Measurements from ENCODE around the gene MBD2.

Gene MBD2

GRCh38 chr18:54202851-54203250 is 21.6 kb downstream of the MBD2 start:
- DNase-seq (ENCODE audit: low read depth): no peak

- no peak for DNase-seq (ENCODE audit: low read depth)
Measured at GRCh38 chr18:54197747-54198411, 26.6 kb downstream of the MBD2 start.

- no peak for DNase-seq (ENCODE audit: low read depth)
Measured at GRCh38 chr18:54193786-54194185, 30.7 kb downstream of the MBD2 start.

GRCh38 chr18:54192900-54193299 is 31.6 kb downstream of the MBD2 start:
- DNase-seq (ENCODE audit: low read depth): no peak

GRCh38 chr18:54192415-54192814 is 32.1 kb downstream of the MBD2 start:
- no peak for DNase-seq (ENCODE audit: low read depth)

GRCh38 chr18:54191352-54191751 is 33.1 kb downstream of the MBD2 start:
- no peak for DNase-seq (ENCODE audit: low read depth)

GRCh38 chr18:54187372-54187771 is 37.1 kb downstream of the MBD2 start:
- DNase-seq (ENCODE audit: low read depth): no peak

- no peak for DNase-seq (ENCODE audit: low read depth)
Measured at GRCh38 chr18:54184836-54185235, 39.6 kb downstream of the MBD2 start.

- DNase-seq (ENCODE audit: low read depth): no peak
Measured at GRCh38 chr18:54183390-54183789, 41.1 kb downstream of the MBD2 start.

GRCh38 chr18:54181856-54182602 is 42.4 kb downstream of the MBD2 start:
- no peak for DNase-seq (ENCODE audit: low read depth)

GRCh38 chr18:54173980-54174630 is 50.4 kb downstream of the MBD2 start:
- DNase-seq (ENCODE audit: low read depth): no peak

GRCh38 chr18:54173250-54173649 is 51.2 kb downstream of the MBD2 start:
- DNase-seq (ENCODE audit: low read depth): no peak

- DNase-seq (ENCODE audit: low read depth): no peak
Measured at GRCh38 chr18:54169431-54170403, 54.8 kb downstream of the MBD2 start.

GRCh38 chr18:54165450-54165849 is 59.0 kb downstream of the MBD2 start:
- no peak for DNase-seq (ENCODE audit: low read depth)

- no peak for DNase-seq (ENCODE audit: low read depth)
Measured at GRCh38 chr18:54163453-54163852, 61.0 kb downstream of the MBD2 start.

- DNase-seq (ENCODE audit: low read depth): no peak
Measured at GRCh38 chr18:54162431-54162830, 62.0 kb downstream of the MBD2 start.

GRCh38 chr18:54161267-54161666 is 63.2 kb downstream of the MBD2 start:
- no peak for DNase-seq (ENCODE audit: low read depth)

- DNase-seq (ENCODE audit: low read depth): no peak
Measured at GRCh38 chr18:54159906-54160305, 64.6 kb downstream of the MBD2 start.

- no peak for DNase-seq (ENCODE audit: low read depth)
Measured at GRCh38 chr18:54157646-54158385, 66.7 kb downstream of the MBD2 start.

GRCh38 chr18:54155412-54155811 is 69.1 kb downstream of the MBD2 start:
- no peak for DNase-seq (ENCODE audit: low read depth)

GRCh38 chr18:54154231-54154630 is 70.2 kb downstream of the MBD2 start:
- DNase-seq (ENCODE audit: low read depth): no peak

Measured in activated T-helper 9 cell treated with anti-CD3 and anti-CD28 coated beads, Interleukin-2, amount 50 U/mL, for 16 hours (primary cell).